Liver (tissue), 9 donors: ENCODE measurements around the gene LRMDA. TPM values are rescaled to one million over a fixed set of nuclear protein-coding genes. Genes with fewer than 3 reads are reported as not detected.

ENCODE experiments used
- DNase-seq: peaks from one replicate; pipeline ENCODE4 v3.0.0-alpha.2; 2017; ENCODE audit warnings: low spot score
- H3K27ac ChIP-seq, 2 donors: one replicate each; pipeline ENCODE4 v1.7.0; 2013; ENCODE audit warnings: inconsistent platforms in 2 of 2, low read length in 2 of 2, control low read depth in 1 of 2, low read depth in 1 of 2, mild to moderate bottlenecking in 1 of 2
- H3K27me3 ChIP-seq, 4 donors: one replicate each; pipeline versions ENCODE4 v1.6.1 to v1.7.0; 2013; ENCODE audit warnings: low read length in 3 of 4, inconsistent platforms in 1 of 4, mild to moderate bottlenecking in 1 of 4, moderate library complexity in 1 of 4; ENCODE audit not compliant: control insufficient read depth in 4 of 4, insufficient read depth in 4 of 4
- H3K36me3 ChIP-seq, 4 donors: one replicate each; pipeline versions ENCODE4 v1.6.1 to v1.7.0; 2013; ENCODE audit warnings: low read length in 3 of 4, mild to moderate bottlenecking in 3 of 4, low read depth in 1 of 4, moderate library complexity in 1 of 4; ENCODE audit not compliant: control insufficient read depth in 4 of 4, insufficient read depth in 3 of 4
- H3K4me1 ChIP-seq, 4 donors: one replicate each; pipeline versions ENCODE4 v1.6.1 to v1.7.0; 2013; ENCODE audit warnings: low read length in 3 of 4, mild to moderate bottlenecking in 3 of 4, moderate library complexity in 1 of 4; ENCODE audit not compliant: control insufficient read depth in 4 of 4, insufficient read depth in 4 of 4
- H3K4me3 ChIP-seq, 3 donors: one replicate each; pipeline versions ENCODE4 v1.6.1 to v1.7.0; 2013; ENCODE audit warnings: low read length in 3 of 3, control low read depth in 1 of 3, low read depth in 1 of 3, mild to moderate bottlenecking in 1 of 3
- H3K9ac ChIP-seq, 2 donors: one replicate each; pipeline ENCODE4 v1.7.0; 2013; ENCODE audit warnings: low read length in 2 of 2, mild to moderate bottlenecking in 2 of 2, moderate library complexity in 2 of 2, control low read depth in 1 of 2, low read depth in 1 of 2
- H3K9me3 ChIP-seq, 4 donors: one replicate each; pipeline versions ENCODE4 v1.6.1 to v1.7.0; 2013; ENCODE audit warnings: low read length in 3 of 4; ENCODE audit not compliant: control insufficient read depth in 4 of 4
- EGR1 ChIP-seq, 2 donors: IDR thresholded peaks; 2 replicates each; pipeline ENCODE4 v1.6.1; 2016 to 2018; ENCODE audit warnings: antibody characterized with exemption in 2 of 2, low read depth in 2 of 2
- FOXA1 ChIP-seq: IDR thresholded peaks from 2 replicates; pipeline ENCODE4 v1.6.1; 2016; ENCODE audit warnings: antibody characterized with exemption
- FOXA2 ChIP-seq: IDR thresholded peaks from 2 replicates; pipeline ENCODE4 v1.6.1; 2016; ENCODE audit warnings: antibody characterized with exemption
- GABPA ChIP-seq, 2 donors: IDR thresholded peaks in 1 of 2; conservative IDR thresholded peaks in 1 of 2; 2 replicates each; pipeline ENCODE4 v1.6.1; 2016; ENCODE audit warnings: antibody characterized with exemption in 2 of 2, mild to moderate bottlenecking in 1 of 2, moderate library complexity in 1 of 2
- HNF4A ChIP-seq, 2 donors: conservative IDR thresholded peaks; 2 replicates each; pipeline ENCODE4 v1.6.1; 2016; ENCODE audit warnings: antibody characterized with exemption in 2 of 2, mild to moderate bottlenecking in 2 of 2
- HNF4G ChIP-seq: IDR thresholded peaks from 2 replicates; pipeline ENCODE4 v1.6.1; 2016; ENCODE audit warnings: antibody characterized with exemption
- JUND ChIP-seq, 2 donors: IDR thresholded peaks; 2 replicates each; pipeline ENCODE4 v1.6.1; 2016; ENCODE audit warnings: antibody characterized with exemption in 2 of 2
- NR2F2 ChIP-seq: IDR thresholded peaks from 2 replicates; pipeline ENCODE4 v1.6.1; 2016; ENCODE audit warnings: antibody characterized with exemption
- RAD21 ChIP-seq, 2 donors: IDR thresholded peaks; 2 replicates each; pipeline ENCODE4 v1.6.1; 2016; ENCODE audit warnings: antibody characterized with exemption in 2 of 2, mild to moderate bottlenecking in 2 of 2
- RXRA ChIP-seq, 2 donors: IDR thresholded peaks; 2 replicates each; pipeline ENCODE4 v1.6.1; 2017 to 2018; ENCODE audit warnings: antibody characterized with exemption in 2 of 2, mild to moderate bottlenecking in 1 of 2
- SP1 ChIP-seq: IDR thresholded peaks from 2 replicates; pipeline ENCODE4 v1.6.1; 2018; ENCODE audit warnings: antibody characterized with exemption, mild to moderate bottlenecking
- TAF1 ChIP-seq: conservative IDR thresholded peaks from 2 replicates; pipeline ENCODE4 v1.6.1; 2016; ENCODE audit warnings: antibody characterized with exemption, mild to moderate bottlenecking
- YY1 ChIP-seq: IDR thresholded peaks from 2 replicates; pipeline ENCODE4 v1.6.1; 2016; ENCODE audit warnings: antibody characterized with exemption, mild to moderate bottlenecking
- WGBS: extraction: QIAGEN DNeasy Blood & Tissue Kit; methylation state at CpG from one replicate; pipeline ENCODE4 v1.1.7; 2013; 5-methylcytosine and 5-hydroxymethylcytosine counted together
- polyA plus RNA-seq, 2 donors: library from polyadenylated mRNA; stranded (reverse) in 1 of 2; unstranded in 1 of 2; fragments of 200-250 nt in 1 of 2; fragments of >200 nt in 1 of 2; fragmentation: Nextera tagmentation in 1 of 2; extraction: Ambion mirVana in 1 of 2; gene quantifications; one replicate each; pipeline versions ENCODE4 v1.2.1 to v1.2.3, GENCODE V29; 2013 to 2015
- total RNA-seq, 2 donors: library from RNA; depleted of rRNA; stranded (reverse); fragments of >200 nt; gene quantifications; one replicate each; pipeline ENCODE4 v1.2.3, GENCODE V29; 2014
- TF ChIP-seq, protein P1 (sequence below): IDR thresholded peaks from 2 replicates; pipeline ENCODE4 v1.6.1; 2016; ENCODE audit warnings: antibody characterized with exemption, mild to moderate bottlenecking
- TF ChIP-seq, protein P2 (sequence below): IDR thresholded peaks from 2 replicates; pipeline ENCODE4 v1.6.1; 2016; ENCODE audit warnings: antibody characterized with exemption
- TF ChIP-seq, protein P3 (sequence below): IDR thresholded peaks from 2 replicates; pipeline ENCODE4 v1.6.1; 2016; ENCODE audit warnings: antibody characterized with exemption
- TF ChIP-seq, protein P4 (sequence below): IDR thresholded peaks from 2 replicates; pipeline ENCODE4 v1.6.1; 2016; ENCODE audit warnings: antibody characterized with exemption
- TF ChIP-seq, protein P5 (sequence below): fragments of 150-350 bp; IDR thresholded peaks from 2 replicates; pipeline ENCODE4 v1.5.1; 2017; ENCODE audit warnings: improper control_type of control experiment, low read depth, low read length; ENCODE audit not compliant: missing input control
- donor health status: healthy.
- donor health status: healthy.
- donor health status: healthy.
- donor health status: healthy.
- donor health status: healthy.

Gene LRMDA
- total and polyA plus RNA-seq, 4 donors: 7.9 to 15.8 (median 11.3) TPM

DNA sequence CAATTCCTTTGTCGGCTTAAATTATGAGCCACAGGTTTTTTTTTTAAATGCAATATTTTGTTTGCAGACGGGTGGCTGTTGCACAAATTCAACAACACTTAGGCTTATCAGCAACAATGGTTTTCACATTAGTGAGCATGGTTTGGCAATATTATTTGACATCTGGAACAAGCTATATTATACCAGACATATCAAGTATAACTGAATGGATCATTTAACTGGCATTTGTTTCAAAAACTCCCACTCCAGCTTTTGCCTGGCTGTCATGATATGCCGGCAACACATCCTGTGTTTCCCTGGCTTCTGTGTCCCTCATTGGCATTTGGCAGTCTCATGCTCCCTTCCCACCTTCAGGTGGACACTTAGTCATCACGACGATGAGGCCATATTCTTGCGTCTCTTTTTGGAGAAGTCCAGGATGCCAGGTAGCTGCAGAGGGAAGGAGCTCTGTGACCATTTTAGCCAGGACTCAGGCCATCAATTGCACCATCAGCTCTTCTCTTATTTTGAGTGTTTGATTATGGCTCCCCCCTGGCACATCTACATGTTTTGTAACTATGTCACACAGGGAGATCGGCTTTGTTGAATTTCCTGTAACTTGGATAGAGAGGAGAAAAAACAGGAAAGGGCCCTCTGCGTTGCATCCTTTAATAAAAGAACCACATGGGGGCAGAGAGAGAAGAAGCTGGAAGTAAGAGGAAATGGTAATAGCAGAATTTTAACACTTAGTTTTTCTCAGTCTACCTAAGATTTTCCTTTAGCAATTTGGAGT, 413.9 kb downstream of the LRMDA start:
- Histone ChIP-seq H3K36me3 (no peaks in the 10 kb centered on the region), H3K27me3 (no peaks in the 10 kb centered on the region), H3K27ac (no peak overlapping the region), H3K4me1 (peaks cover 0 to 3% (median under 1%) of the 10 kb centered on the region in 4 donors), H3K4me3 (no peak overlapping the region), H3K9me3 (no peaks in the 10 kb centered on the region), H3K9ac (no peak overlapping the region)
- WGBS: 60% methylated on average over 8 of the region's 8 CpGs
- no peak for TF ChIP-seq EGR1 (IDR thresholded peaks at IDR 0.05; ENCODE audit: low read depth in 2 of 2)
- TF ChIP-seq RXRA (IDR thresholded peaks at IDR 0.05): no peak
- peak in 1 of 2 donors; percentile 27 for TF ChIP-seq RAD21 (IDR thresholded peaks at IDR 0.05)
- TF ChIP-seq HNF4A (conservative IDR thresholded peaks at IDR 0.05): no peak
- DNase-seq: no peak

DNA sequence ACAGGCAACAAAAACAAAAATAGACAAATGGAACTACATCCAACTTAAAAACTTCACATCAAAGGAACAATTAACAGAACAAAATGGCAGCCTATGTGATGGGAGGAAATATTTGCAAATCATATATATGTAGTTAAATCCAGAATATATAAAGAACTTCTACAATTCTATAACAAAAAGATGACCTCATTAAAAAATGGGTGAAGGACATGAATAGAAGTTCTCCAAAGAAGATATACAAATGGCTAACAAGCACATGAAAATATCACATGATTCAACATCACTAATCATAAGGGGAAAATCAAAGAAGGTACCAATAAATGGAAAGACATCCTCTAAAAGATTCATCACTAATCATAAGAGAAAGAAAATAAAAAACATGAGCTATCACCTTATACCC, 416.1 kb downstream of the LRMDA start:
- H3K4me1 ChIP-seq: peaks cover 0 to 3% (median under 1%) of the 10 kb centered on the region in 4 donors
- no peak for DNase-seq
- no peak overlapping the region for H3K4me3 ChIP-seq
- no peaks in the 10 kb centered on the region for H3K27me3 ChIP-seq
- no peak overlapping the region for H3K9ac ChIP-seq
- no peak for TF ChIP-seq RXRA (IDR thresholded peaks at IDR 0.05)
- TF ChIP-seq YY1: no peak
- TF ChIP-seq GABPA (IDR thresholded peaks at IDR 0.05 in 1 of 2, conservative IDR thresholded peaks at IDR 0.05 in 1 of 2): no peak
- TF ChIP-seq HNF4A (conservative IDR thresholded peaks at IDR 0.05): no peak
- TF ChIP-seq FOXA2: no peak
- TF ChIP-seq FOXA1: no peak
- TF ChIP-seq, protein P1, sequence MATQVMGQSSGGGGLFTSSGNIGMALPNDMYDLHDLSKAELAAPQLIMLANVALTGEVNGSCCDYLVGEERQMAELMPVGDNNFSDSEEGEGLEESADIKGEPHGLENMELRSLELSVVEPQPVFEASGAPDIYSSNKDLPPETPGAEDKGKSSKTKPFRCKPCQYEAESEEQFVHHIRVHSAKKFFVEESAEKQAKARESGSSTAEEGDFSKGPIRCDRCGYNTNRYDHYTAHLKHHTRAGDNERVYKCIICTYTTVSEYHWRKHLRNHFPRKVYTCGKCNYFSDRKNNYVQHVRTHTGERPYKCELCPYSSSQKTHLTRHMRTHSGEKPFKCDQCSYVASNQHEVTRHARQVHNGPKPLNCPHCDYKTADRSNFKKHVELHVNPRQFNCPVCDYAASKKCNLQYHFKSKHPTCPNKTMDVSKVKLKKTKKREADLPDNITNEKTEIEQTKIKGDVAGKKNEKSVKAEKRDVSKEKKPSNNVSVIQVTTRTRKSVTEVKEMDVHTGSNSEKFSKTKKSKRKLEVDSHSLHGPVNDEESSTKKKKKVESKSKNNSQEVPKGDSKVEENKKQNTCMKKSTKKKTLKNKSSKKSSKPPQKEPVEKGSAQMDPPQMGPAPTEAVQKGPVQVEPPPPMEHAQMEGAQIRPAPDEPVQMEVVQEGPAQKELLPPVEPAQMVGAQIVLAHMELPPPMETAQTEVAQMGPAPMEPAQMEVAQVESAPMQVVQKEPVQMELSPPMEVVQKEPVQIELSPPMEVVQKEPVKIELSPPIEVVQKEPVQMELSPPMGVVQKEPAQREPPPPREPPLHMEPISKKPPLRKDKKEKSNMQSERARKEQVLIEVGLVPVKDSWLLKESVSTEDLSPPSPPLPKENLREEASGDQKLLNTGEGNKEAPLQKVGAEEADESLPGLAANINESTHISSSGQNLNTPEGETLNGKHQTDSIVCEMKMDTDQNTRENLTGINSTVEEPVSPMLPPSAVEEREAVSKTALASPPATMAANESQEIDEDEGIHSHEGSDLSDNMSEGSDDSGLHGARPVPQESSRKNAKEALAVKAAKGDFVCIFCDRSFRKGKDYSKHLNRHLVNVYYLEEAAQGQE: no peak
- TF ChIP-seq EGR1 (IDR thresholded peaks at IDR 0.05; ENCODE audit: low read depth in 2 of 2): no peak
- TF ChIP-seq SP1: no peak
- TF ChIP-seq, protein P2, sequence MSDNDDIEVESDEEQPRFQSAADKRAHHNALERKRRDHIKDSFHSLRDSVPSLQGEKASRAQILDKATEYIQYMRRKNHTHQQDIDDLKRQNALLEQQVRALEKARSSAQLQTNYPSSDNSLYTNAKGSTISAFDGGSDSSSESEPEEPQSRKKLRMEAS: no peak
- TF ChIP-seq HNF4G: no peak
- TF ChIP-seq, protein P3, sequence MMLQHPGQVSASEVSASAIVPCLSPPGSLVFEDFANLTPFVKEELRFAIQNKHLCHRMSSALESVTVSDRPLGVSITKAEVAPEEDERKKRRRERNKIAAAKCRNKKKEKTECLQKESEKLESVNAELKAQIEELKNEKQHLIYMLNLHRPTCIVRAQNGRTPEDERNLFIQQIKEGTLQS: no peak
- TF ChIP-seq, protein P4, sequence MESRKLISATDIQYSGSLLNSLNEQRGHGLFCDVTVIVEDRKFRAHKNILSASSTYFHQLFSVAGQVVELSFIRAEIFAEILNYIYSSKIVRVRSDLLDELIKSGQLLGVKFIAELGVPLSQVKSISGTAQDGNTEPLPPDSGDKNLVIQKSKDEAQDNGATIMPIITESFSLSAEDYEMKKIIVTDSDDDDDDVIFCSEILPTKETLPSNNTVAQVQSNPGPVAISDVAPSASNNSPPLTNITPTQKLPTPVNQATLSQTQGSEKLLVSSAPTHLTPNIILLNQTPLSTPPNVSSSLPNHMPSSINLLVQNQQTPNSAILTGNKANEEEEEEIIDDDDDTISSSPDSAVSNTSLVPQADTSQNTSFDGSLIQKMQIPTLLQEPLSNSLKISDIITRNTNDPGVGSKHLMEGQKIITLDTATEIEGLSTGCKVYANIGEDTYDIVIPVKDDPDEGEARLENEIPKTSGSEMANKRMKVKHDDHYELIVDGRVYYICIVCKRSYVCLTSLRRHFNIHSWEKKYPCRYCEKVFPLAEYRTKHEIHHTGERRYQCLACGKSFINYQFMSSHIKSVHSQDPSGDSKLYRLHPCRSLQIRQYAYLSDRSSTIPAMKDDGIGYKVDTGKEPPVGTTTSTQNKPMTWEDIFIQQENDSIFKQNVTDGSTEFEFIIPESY: no peak
- no peak for TF ChIP-seq TAF1
- TF ChIP-seq, protein P5, sequence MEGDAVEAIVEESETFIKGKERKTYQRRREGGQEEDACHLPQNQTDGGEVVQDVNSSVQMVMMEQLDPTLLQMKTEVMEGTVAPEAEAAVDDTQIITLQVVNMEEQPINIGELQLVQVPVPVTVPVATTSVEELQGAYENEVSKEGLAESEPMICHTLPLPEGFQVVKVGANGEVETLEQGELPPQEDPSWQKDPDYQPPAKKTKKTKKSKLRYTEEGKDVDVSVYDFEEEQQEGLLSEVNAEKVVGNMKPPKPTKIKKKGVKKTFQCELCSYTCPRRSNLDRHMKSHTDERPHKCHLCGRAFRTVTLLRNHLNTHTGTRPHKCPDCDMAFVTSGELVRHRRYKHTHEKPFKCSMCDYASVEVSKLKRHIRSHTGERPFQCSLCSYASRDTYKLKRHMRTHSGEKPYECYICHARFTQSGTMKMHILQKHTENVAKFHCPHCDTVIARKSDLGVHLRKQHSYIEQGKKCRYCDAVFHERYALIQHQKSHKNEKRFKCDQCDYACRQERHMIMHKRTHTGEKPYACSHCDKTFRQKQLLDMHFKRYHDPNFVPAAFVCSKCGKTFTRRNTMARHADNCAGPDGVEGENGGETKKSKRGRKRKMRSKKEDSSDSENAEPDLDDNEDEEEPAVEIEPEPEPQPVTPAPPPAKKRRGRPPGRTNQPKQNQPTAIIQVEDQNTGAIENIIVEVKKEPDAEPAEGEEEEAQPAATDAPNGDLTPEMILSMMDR: no peak
- TF ChIP-seq NR2F2: no peak
- no peak for TF ChIP-seq RAD21 (IDR thresholded peaks at IDR 0.05)
- TF ChIP-seq JUND (IDR thresholded peaks at IDR 0.05): no peak
- no peaks in the 10 kb centered on the region for H3K36me3 ChIP-seq
- H3K9me3 ChIP-seq: no peaks in the 10 kb centered on the region
- H3K27ac ChIP-seq: no peak overlapping the region
